Measurements from ENCODE around the gene GBP6.

- TF ChIP-seq ZFX (IDR thresholded peaks at IDR 0.05; ENCODE audit: borderline replicate concordance) (no peak), CTCF (IDR thresholded peaks at IDR 0.05) (no peak)
These were observed 663 bp upstream of the GBP6 start for GRCh38 chr1:89363196-89363595.
